SK-N-SH (cell line): ENCODE measurements around the gene SLC5A2.

Experiments
- CTCF ChIP-seq: fragments of 200-600 bp; sonication (generic); IDR thresholded peaks from 2 replicates; pipeline ENCODE4 v1.6.1; 2017; ENCODE audit warnings: antibody characterized with exemption, mild to moderate bottlenecking, moderate library complexity
- ELF1 ChIP-seq: IDR thresholded peaks from 2 replicates; pipeline ENCODE4 v1.4.0; 2012
- EZH2phosphoT487 ChIP-seq: fragments of 200-600 bp; sonication (generic); IDR thresholded peaks from 2 replicates; pipeline ENCODE4 v1.6.1; 2017; ENCODE audit warnings: low read depth, mixed run types, mild to moderate bottlenecking, antibody characterized with exemption, moderate library complexity, borderline replicate concordance
- FOXJ3 ChIP-seq: sonication (generic); formaldehyde crosslinking; IDR thresholded peaks from 2 replicates; pipeline ENCODE4 v1.5.1; 2020; ENCODE audit warnings: mild to moderate bottlenecking, missing genetic modification reagents
- JUND ChIP-seq: IDR thresholded peaks from 2 replicates; pipeline ENCODE4 v1.4.0; 2012
- MAX ChIP-seq: IDR thresholded peaks from 2 replicates; pipeline ENCODE4 v1.4.0; 2012; ENCODE audit warnings: low read depth
- POLR2AphosphoS5 ChIP-seq: IDR thresholded peaks from 2 replicates; pipeline ENCODE4 v1.6.1; 2012; ENCODE audit warnings: low read depth, low read length
- RAD21 ChIP-seq: IDR thresholded peaks from 2 replicates; pipeline ENCODE4 v1.6.1; 2012; ENCODE audit warnings: mild to moderate bottlenecking, low read length
- REST ChIP-seq: IDR thresholded peaks from 2 replicates; pipeline ENCODE4 v1.6.1; 2012; ENCODE audit warnings: mild to moderate bottlenecking, low read depth, low read length, moderate library complexity
- SIN3A ChIP-seq: IDR thresholded peaks from 2 replicates; pipeline ENCODE4 v1.6.1; 2012; ENCODE audit warnings: low read depth, mild to moderate bottlenecking, low read length, moderate library complexity, borderline replicate concordance
- SMC3 ChIP-seq: IDR thresholded peaks from 2 replicates; pipeline ENCODE4 v1.6.1; 2012; ENCODE audit warnings: low read depth, low read length, improper control_type of control experiment
- TAF1 ChIP-seq: IDR thresholded peaks from 2 replicates; pipeline ENCODE4 v1.6.1; 2012; ENCODE audit warnings: low read depth, mild to moderate bottlenecking, low read length, moderate library complexity, borderline replicate concordance
- USF1 ChIP-seq: IDR thresholded peaks from 2 replicates; pipeline ENCODE4 v1.4.0; 2012; ENCODE audit warnings: low read depth, borderline replicate concordance
- YY1 ChIP-seq: IDR thresholded peaks from 2 replicates; pipeline ENCODE4 v1.4.0; 2012; ENCODE audit warnings: low read depth, mild to moderate bottlenecking

GRCh38 chr16:31436221-31437045 is 46.5 kb upstream of the SLC5A2 start:
- TF ChIP-seq CTCF (no peak), POLR2AphosphoS5 (no peak), JUND (no peak), FOXJ3 (CRISPR knock-in tag) (no peak), SIN3A (no peak), USF1 (no peak), RAD21 (no peak), EZH2phosphoT487 (no peak), ELF1 (no peak), SMC3 (no peak), YY1 (no peak), TAF1 (no peak), MAX (no peak), REST (no peak)
